H1 (cell line): ENCODE data around the gene ARHGAP42. TPM values are rescaled to one million over a fixed set of nuclear protein-coding genes. Genes with fewer than 3 reads are reported as not detected.

Experiments
- BACH1 ChIP-seq: IDR thresholded peaks from 2 replicates; pipeline ENCODE4 v1.6.1; 2012; ENCODE audit warnings: low read length, improper control_type of control experiment
- BRCA1 ChIP-seq: IDR thresholded peaks from 2 replicates; pipeline ENCODE4 v1.6.1; 2012; ENCODE audit warnings: low read depth, low read length, improper control_type of control experiment
- CTCF ChIP-seq, 3 experiments: IDR thresholded peaks; 1 replicate in 2 of 3; 2 replicates in 1 of 3; pipeline versions ENCODE4 v1.5.1 to v1.6.1; 2011; ENCODE audit warnings: low read length in 3 of 3, mild to moderate bottlenecking in 3 of 3, inconsistent platforms in 2 of 3, low read depth in 1 of 3, moderate library complexity in 1 of 3; ENCODE audit not compliant: insufficient read depth in 1 of 3; ENCODE audit errors: control extremely low read depth in 1 of 3
- POU5F1 ChIP-seq: IDR thresholded peaks from 2 replicates; pipeline ENCODE4 v1.6.1; 2011; ENCODE audit warnings: low read depth, mild to moderate bottlenecking, low read length, moderate library complexity
- RBBP5 ChIP-seq: IDR thresholded peaks from 2 replicates; pipeline ENCODE4 v1.7.1; 2012; ENCODE audit warnings: low read depth, mild to moderate bottlenecking, inconsistent platforms, low read length, moderate library complexity, borderline replicate concordance
- RFX5 ChIP-seq: IDR thresholded peaks from 2 replicates; pipeline ENCODE4 v1.6.1; 2011; ENCODE audit warnings: low read depth, low read length, improper control_type of control experiment, borderline replicate concordance
- polyA plus RNA-seq, 7 experiments: library from polyadenylated mRNA; depleted of rRNA in 3 of 7; stranded (reverse) in 5 of 7; unstranded in 2 of 7; fragments of >200 nt in 5 of 7; fragments of 200-250 nt in 2 of 7; gene quantifications; 1 replicate in 5 of 7; 2 replicates in 1 of 7; 4 replicates in 1 of 7; pipeline versions ENCODE4 v1.2.1 to v1.2.3, GENCODE V29; 2011 to 2013; ENCODE audit warnings: missing spikeins in 2 of 7, mixed read lengths in 2 of 7
- total RNA-seq: library from RNA; stranded (reverse); fragmentation: NEBNext Ultra II Directional; extraction: Animal tissue kit (Norgen Biotek cat#: 25700); gene quantifications from 2 replicates; pipeline ENCODE4 v1.2.1, GENCODE V29; 2021

ARHGAP42 gene
- total and polyA plus RNA-seq, 2 of the 8 experiments (the other 6 are each of a cell fraction or from before 2014, with no cell fraction given), result 22.2 to 33.5 TPM

DNA sequence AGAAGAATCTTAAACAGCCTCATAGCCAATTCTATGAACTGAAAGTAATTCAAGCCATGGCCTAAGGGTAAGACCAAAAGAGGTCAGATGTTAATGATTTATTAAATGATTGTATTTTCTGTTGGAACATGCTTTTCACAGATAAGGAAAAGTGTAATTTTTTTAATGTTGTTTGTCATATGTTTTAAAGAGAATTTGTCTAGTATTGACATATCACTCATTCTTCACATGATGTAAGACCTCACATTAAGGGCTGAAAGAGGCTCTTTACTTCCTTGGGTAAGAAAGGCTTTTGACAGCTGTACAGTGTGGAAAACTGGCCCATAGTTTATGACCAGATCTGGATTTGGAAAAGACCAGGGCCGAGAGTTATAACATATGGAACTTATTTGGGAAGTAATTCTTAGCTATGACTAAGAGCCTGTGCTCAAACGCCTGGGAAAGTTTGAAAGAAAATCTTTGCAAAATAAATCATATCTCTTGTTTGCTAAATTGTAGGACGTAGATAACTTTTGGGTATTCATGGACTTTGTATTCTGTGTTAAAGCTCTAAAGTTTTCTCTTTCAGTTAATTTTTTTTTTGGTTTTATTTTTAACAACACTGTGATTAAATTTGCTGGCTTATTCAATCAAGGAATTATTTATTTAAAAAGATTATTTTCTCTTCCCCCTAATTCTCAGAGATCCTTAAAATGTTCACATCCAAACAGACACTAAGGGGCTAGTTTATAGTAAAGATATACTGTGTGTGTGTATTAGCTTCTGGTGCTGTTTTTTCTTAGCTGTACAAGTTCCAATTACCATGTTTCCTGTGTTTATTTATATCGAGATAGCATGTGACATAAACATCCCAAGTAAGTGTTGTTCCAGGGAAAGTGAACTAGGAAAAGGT is 162.2 kb downstream of the ARHGAP42 start (continued):
- TF ChIP-seq CTCF (IDR thresholded peaks at IDR 0.05; ENCODE audit: control extremely low read depth in 1 of 3, insufficient read depth in 1 of 3, low read depth in 1 of 3, low read length in 3 of 3) (no peak), POU5F1 (no peak), RFX5 (no peak), BACH1 (no peak), BRCA1 (no peak), RBBP5 (no peak)
